ENCODE data around the gene HCAR2. TPM values are rescaled to one million over a fixed set of nuclear protein-coding genes. Genes with fewer than 3 reads are reported as not detected.

Gene HCAR2
- total and polyA plus RNA-seq, 2 of the 13 experiments (the other 11 are each of a cell fraction or from before 2014, with no cell fraction given): 0.09 to 5.6 TPM

- TF ChIP-seq RORA (CRISPR knock-in tag; IDR thresholded peaks at IDR 0.05): no peak
- TF ChIP-seq NR0B2 (CRISPR knock-in tag; IDR thresholded peaks at IDR 0.05): no peak
- TF ChIP-seq NFE2 (CRISPR knock-in tag; IDR thresholded peaks at IDR 0.05): no peak
- TF ChIP-seq NONO (IDR thresholded peaks at IDR 0.05): no peak
- TF ChIP-seq NONO (CRISPR knock-in tag; conservative IDR thresholded peaks at IDR 0.05): no peak
- 0 out of 2 replicates have a peak, but pooled peaks have one; percentile 29 for TF ChIP-seq ZNF430 (CRISPR knock-in tag; IDR thresholded peaks at IDR 0.05)
- no peak for TF ChIP-seq CERS6 (CRISPR knock-in tag; IDR thresholded peaks at IDR 0.05)
- TF ChIP-seq NR2C2 (CRISPR knock-in tag; IDR thresholded peaks at IDR 0.05; ENCODE audit: borderline replicate concordance): no peak
- TF ChIP-seq NFKBIZ (CRISPR knock-in tag; IDR thresholded peaks at IDR 0.05): no peak
- no peak for TF ChIP-seq ZNF784 (CRISPR knock-in tag; IDR thresholded peaks at IDR 0.05; ENCODE audit: borderline replicate concordance)
- TF ChIP-seq ZNF672 (CRISPR knock-in tag; IDR thresholded peaks at IDR 0.05): no peak
- TF ChIP-seq ZNF136 (CRISPR knock-in tag; IDR thresholded peaks at IDR 0.05; ENCODE audit: low read depth): no peak
- TF ChIP-seq ZNF318 (CRISPR knock-in tag; IDR thresholded peaks at IDR 0.05): no peak
- no peak for TF ChIP-seq ATF5 (CRISPR knock-in tag; IDR thresholded peaks at IDR 0.05; ENCODE audit: low read depth)
- TF ChIP-seq GLI4 (CRISPR knock-in tag; IDR thresholded peaks at IDR 0.05; ENCODE audit: borderline replicate concordance): no peak
- no peak for TF ChIP-seq RBM22 (optimal IDR thresholded peaks at IDR 0.05; ENCODE audit: low read length)
- TF ChIP-seq ZNF781 (CRISPR knock-in tag; IDR thresholded peaks at IDR 0.05; ENCODE audit: borderline replicate concordance, not compliant biosample characterization): peak; percentile 28
- TF ChIP-seq SMAD3 (CRISPR knock-in tag; IDR thresholded peaks at IDR 0.05): no peak
Measured at GRCh38 chr12:122730215-122731014, 27.3 kb upstream of the HCAR2 start, which contains the start of gene HCAR1 (continued).
